Suprapubic skin (tissue), 3 donors: ENCODE results near the gene RIC8A.

Source experiments
- CTCF ChIP-seq, 2 donors: fragments of 200-600 bp in 1 of 2; fragments of 450-650 bp in 1 of 2; sonication (generic) in 1 of 2; IDR thresholded peaks; one replicate each; pipeline ENCODE4 v1.5.1; 2016 to 2019; ENCODE audit warnings: antibody characterized with exemption in 2 of 2, mild to moderate bottlenecking in 1 of 2, moderate library complexity in 1 of 2
- EP300 ChIP-seq: sonication (generic); formaldehyde crosslinking; IDR thresholded peaks from one replicate; pipeline ENCODE4 v1.6.1; 2017; ENCODE audit warnings: antibody characterized with exemption
- POLR2A ChIP-seq, 2 donors: fragments of 450-650 bp; IDR thresholded peaks; one replicate each; pipeline ENCODE4 v1.6.1; 2017; ENCODE audit warnings: antibody characterized with exemption in 2 of 2, mild to moderate bottlenecking in 2 of 2, moderate library complexity in 2 of 2

GRCh38 chr11:203056-203944, 4.2 kb upstream of the RIC8A start:
- no peak for TF ChIP-seq EP300
- TF ChIP-seq POLR2A (IDR thresholded peaks at IDR 0.05) = no peak
- TF ChIP-seq CTCF (IDR thresholded peaks at IDR 0.05) = no peak
